ENCODE data around the gene GATA6. TPM values are rescaled to one million over a fixed set of nuclear protein-coding genes. Genes with fewer than 3 reads are reported as not detected.

GATA6 gene
- total RNA-seq, 1 donor, result 5.2 TPM

DNA sequence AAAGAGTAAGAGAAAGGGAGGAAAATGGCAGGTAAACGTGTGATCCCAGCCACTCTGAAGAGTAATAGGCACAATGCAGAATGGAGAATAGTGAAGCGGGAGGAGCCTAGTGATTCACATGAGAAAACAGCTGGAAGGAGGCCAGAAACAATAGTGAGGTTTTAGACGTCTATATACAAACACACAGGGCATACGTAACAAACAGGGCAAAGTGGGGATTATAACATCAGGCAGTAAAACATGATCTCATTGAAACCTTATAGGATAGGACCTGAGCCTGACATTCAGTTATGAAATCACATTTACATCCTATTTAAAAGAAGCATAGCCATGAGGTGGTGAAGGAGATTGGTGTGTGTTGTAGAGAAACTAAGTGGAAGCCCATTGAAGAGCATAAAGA lies 33.0 kb upstream of the GATA6 start:
- DNase-seq (ENCODE audit: low read depth), result peak; percentile 1
- TF ChIP-seq, protein P1, sequence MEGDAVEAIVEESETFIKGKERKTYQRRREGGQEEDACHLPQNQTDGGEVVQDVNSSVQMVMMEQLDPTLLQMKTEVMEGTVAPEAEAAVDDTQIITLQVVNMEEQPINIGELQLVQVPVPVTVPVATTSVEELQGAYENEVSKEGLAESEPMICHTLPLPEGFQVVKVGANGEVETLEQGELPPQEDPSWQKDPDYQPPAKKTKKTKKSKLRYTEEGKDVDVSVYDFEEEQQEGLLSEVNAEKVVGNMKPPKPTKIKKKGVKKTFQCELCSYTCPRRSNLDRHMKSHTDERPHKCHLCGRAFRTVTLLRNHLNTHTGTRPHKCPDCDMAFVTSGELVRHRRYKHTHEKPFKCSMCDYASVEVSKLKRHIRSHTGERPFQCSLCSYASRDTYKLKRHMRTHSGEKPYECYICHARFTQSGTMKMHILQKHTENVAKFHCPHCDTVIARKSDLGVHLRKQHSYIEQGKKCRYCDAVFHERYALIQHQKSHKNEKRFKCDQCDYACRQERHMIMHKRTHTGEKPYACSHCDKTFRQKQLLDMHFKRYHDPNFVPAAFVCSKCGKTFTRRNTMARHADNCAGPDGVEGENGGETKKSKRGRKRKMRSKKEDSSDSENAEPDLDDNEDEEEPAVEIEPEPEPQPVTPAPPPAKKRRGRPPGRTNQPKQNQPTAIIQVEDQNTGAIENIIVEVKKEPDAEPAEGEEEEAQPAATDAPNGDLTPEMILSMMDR (IDR thresholded peaks at IDR 0.05; ENCODE audit: insufficient read depth, low read depth, low read length), result no peak
- no peak overlapping the region for H3K4me3 ChIP-seq (ENCODE audit: low read depth, low read length)

DNA sequence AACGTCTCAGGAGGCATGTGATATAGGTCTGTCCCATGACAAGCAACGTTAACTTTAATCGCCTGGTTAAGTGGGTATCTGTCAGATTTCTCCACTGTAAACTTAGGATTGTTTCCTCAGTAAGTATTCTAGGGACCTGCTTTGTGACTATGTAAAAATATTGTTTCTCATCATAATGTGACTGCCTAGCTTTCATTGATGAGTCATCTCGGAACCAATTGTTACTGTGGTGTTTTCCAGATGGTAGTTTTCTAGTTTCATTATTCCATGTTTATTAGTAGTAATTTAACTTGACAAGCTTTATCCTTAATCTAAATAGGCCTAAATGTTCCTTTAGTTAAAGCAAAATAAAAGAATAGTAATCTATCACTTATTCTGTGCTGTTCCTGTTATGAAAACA lies 28.2 kb upstream of the GATA6 start:
- no peak for DNase-seq (ENCODE audit: low read depth)
- TF ChIP-seq, protein P1 (IDR thresholded peaks at IDR 0.05; ENCODE audit: insufficient read depth, low read depth, low read length), result no peak
- no peak overlapping the region for H3K4me3 ChIP-seq (ENCODE audit: low read depth, low read length)

- DNase-seq (ENCODE audit: low read depth), result no peak
- no peak overlapping the region for H3K4me3 ChIP-seq (ENCODE audit: low read depth, low read length)
- TF ChIP-seq, protein P1 (IDR thresholded peaks at IDR 0.05; ENCODE audit: insufficient read depth, low read depth, low read length), result no peak
Measured at GRCh38 chr18:22143347-22144340, 25.7 kb upstream of the GATA6 start.

- TF ChIP-seq, protein P1 (IDR thresholded peaks at IDR 0.05; ENCODE audit: insufficient read depth, low read depth, low read length), result no peak
- no peak overlapping the region for H3K4me3 ChIP-seq (ENCODE audit: low read depth, low read length)
- no peak for DNase-seq (ENCODE audit: low read depth)
Measured at GRCh38 chr18:22145160-22145559, 24.2 kb upstream of the GATA6 start.

DNA sequence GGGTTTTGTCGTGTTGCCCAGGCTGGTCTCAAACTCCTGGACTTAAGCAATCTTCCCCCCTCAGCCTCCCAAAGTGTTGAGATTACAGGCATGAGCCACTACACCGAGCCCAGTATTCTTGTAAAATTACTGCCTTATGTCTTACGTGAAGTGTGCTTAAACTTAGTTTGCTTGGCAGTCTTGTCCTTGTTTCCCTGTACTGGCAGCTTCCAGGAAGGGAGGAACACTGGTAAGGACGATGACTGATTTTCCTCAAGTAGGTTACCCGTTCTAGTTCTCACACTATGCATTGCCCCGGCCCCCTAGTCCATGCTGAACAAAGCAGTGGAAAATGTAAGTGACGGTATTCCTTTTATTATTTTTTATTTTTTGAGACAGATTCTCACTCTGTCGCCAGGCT lies 19.7 kb upstream of the GATA6 start:
- DNase-seq (ENCODE audit: low read depth), result no peak
- H3K4me3 ChIP-seq (ENCODE audit: low read depth, low read length), result no peak overlapping the region
- TF ChIP-seq, protein P1 (IDR thresholded peaks at IDR 0.05; ENCODE audit: insufficient read depth, low read depth, low read length), result no peak

DNA sequence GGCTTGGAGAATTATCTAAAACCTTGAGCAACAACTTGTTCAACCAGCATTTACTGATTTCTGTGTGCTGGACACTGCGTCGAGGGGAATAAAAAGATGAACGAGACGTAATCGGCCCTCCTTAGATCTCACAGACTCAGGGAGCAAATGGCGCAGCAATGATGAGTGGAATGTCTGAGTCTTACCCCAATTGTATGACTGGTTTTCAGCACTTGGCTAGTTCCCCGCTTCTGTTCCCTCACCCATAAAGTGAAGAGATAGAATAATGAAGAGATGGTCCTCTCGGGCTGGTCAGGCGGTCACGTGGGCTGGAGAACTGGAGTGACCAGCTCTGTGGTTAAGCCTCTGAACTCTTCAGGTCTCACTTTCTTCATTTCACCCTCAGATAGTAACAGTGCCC lies 17.3 kb upstream of the GATA6 start:
- H3K4me3 ChIP-seq (ENCODE audit: low read depth, low read length), result no peak overlapping the region
- DNase-seq (ENCODE audit: low read depth), result no peak
- TF ChIP-seq, protein P1 (IDR thresholded peaks at IDR 0.05; ENCODE audit: insufficient read depth, low read depth, low read length), result no peak

Measured in fibroblast of villous mesenchyme (primary cell).